Hepatic stellate cell (primary cell): ENCODE measurements around the gene A2M.

ENCODE experiments used
- DNase-seq: peaks from one replicate; pipeline ENCODE4 v3.0.0; 2011; ENCODE audit warnings: low spot score

Gene A2M

GRCh38 chr12:9073076-9073475, 42.6 kb downstream of the A2M start:
- DNase-seq, result no peak

- DNase-seq, result no peak
Observed at GRCh38 chr12:9072481-9073038, 43.2 kb downstream of the A2M start.

- DNase-seq, result no peak
Observed at GRCh38 chr12:9071969-9072368, 43.8 kb downstream of the A2M start.

GRCh38 chr12:9071518-9071917, 44.2 kb downstream of the A2M start:
- DNase-seq, result no peak

- DNase-seq, result no peak
Observed at GRCh38 chr12:9070351-9070750, 45.4 kb downstream of the A2M start.

- DNase-seq, result no peak
Observed at GRCh38 chr12:9068600-9068999, 47.1 kb downstream of the A2M start.

- no peak for DNase-seq
Observed at GRCh38 chr12:9068086-9068485, 47.6 kb downstream of the A2M start.

GRCh38 chr12:9066755-9067423, 48.8 kb downstream of the A2M start:
- DNase-seq, result no peak

- DNase-seq, result no peak
Observed at GRCh38 chr12:9066183-9066623, 49.5 kb downstream of the A2M start.

- no peak for DNase-seq
Observed at GRCh38 chr12:9065607-9065856, 50.2 kb downstream of the A2M start.

- peak; percentile 54 for DNase-seq
Observed at GRCh38 chr12:9064815-9065606, 50.7 kb downstream of the A2M start.

GRCh38 chr12:9064201-9064814, 51.4 kb downstream of the A2M start:
- peak; percentile 55 for DNase-seq

GRCh38 chr12:9052610-9053009, 63.1 kb downstream of the A2M start:
- DNase-seq, result no peak

GRCh38 chr12:9051158-9051550, 64.6 kb downstream of the A2M start:
- DNase-seq, result no peak

- no peak for DNase-seq
Observed at GRCh38 chr12:9050521-9051157, 65.1 kb downstream of the A2M start.

GRCh38 chr12:9049520-9050133, 66.1 kb downstream of the A2M start:
- DNase-seq, result peak; percentile 27

GRCh38 chr12:9048930-9049329, 66.8 kb downstream of the A2M start:
- no peak for DNase-seq

- DNase-seq, result no peak
Observed at GRCh38 chr12:9047105-9047504, 68.6 kb downstream of the A2M start.

GRCh38 chr12:9043766-9044165, 72.0 kb downstream of the A2M start:
- no peak for DNase-seq

- peak; percentile 48 for DNase-seq
Observed at GRCh38 chr12:9041321-9041720, 74.4 kb downstream of the A2M start.

- DNase-seq, result no peak
Observed at GRCh38 chr12:9040484-9041186, 75.1 kb downstream of the A2M start.
